ENCODE data around the gene ARL9.
A peak's percentile ranks its signal among the peaks of the same experiment; 100 is the strongest.

Gene ARL9

GRCh38 chr4:56532239-56532638 is 26.6 kb downstream of the ARL9 start:
- no peak for DNase-seq

- DNase-seq, result no peak
Measured at GRCh38 chr4:56535915-56536314, 30.3 kb downstream of the ARL9 start.

GRCh38 chr4:56537147-56537546 is 31.6 kb downstream of the ARL9 start:
- no peak for DNase-seq

- no peak for DNase-seq
Measured at GRCh38 chr4:56540826-56541225, 35.2 kb downstream of the ARL9 start.

- peak; percentile 89 for DNase-seq
Measured at GRCh38 chr4:56544573-56545131, 39.1 kb downstream of the ARL9 start.

- no peak for DNase-seq
Measured at GRCh38 chr4:56550642-56551041, 45.1 kb downstream of the ARL9 start.

- no peak for DNase-seq
Measured at GRCh38 chr4:56551516-56551915, 45.9 kb downstream of the ARL9 start.

- no peak for DNase-seq
Measured at GRCh38 chr4:56552273-56552672, 46.7 kb downstream of the ARL9 start.

GRCh38 chr4:56570041-56570440 is 64.5 kb downstream of the ARL9 start:
- no peak for DNase-seq
